ENCODE results near the gene NR3C2.

GRCh38 chr4:148345509-148345908, 96.7 kb downstream of the NR3C2 start:
- TF ChIP-seq RAD21 (IDR thresholded peaks at IDR 0.05; ENCODE audit: insufficient read depth, low read depth, low read length): no peak
- TF ChIP-seq YY1 (IDR thresholded peaks at IDR 0.05; ENCODE audit: low read depth, low read length): no peak
- no peak for TF ChIP-seq POLR2AphosphoS5 (IDR thresholded peaks at IDR 0.05; ENCODE audit: low read length)
- TF ChIP-seq CEBPB (IDR thresholded peaks at IDR 0.05; ENCODE audit: borderline replicate concordance in 1 of 2, low read depth in 2 of 2, low read length in 2 of 2): no peak
- TF ChIP-seq ZBTB4 (CRISPR knock-in tag; IDR thresholded peaks at IDR 0.05): no peak
- TF ChIP-seq CTCF (IDR thresholded peaks at IDR 0.05 in 2 of 3, conservative IDR thresholded peaks at IDR 0.05 in 1 of 3; ENCODE audit: control insufficient read depth in 2 of 3, extremely low read depth in 1 of 3, insufficient read depth in 1 of 3, low read depth in 3 of 3, low read length in 3 of 3): no peak
